RCC 7860 (cell line): ENCODE measurements around the gene STK33.

Source experiments
- DNase-seq: peaks from one replicate; pipeline ENCODE4 v3.0.0-alpha.2; 2015; ENCODE audit warnings: low spot score
- FAIRE-seq: peaks from 2 replicates; lab custom pipeline; 2012; peaks lifted over from hg19 to GRCh38; lab: Jason Lieb, UNC

The STK33 gene

GRCh38 chr11:8593935-8594909 lies at the start of gene STK33:
TSS of gene STK33 (minus strand) at chr11:8594228. CDS start at chr11:8474905, 119,323 bp downstream.
- FAIRE-seq: no peak
- DNase-seq: peak; percentile 13

- FAIRE-seq: no peak
- no peak for DNase-seq
These were observed 48.3 kb upstream of the STK33 start for GRCh38 chr11:8642196-8642841.

GRCh38 chr11:8641332-8641731 lies 47.3 kb upstream of the STK33 start:
- FAIRE-seq (no peak), DNase-seq (no peak)

GRCh38 chr11:8640267-8640906 lies 46.4 kb upstream of the STK33 start:
- DNase-seq: no peak
- FAIRE-seq: no peak

- DNase-seq: no peak
- no peak for FAIRE-seq
These were observed 45.6 kb upstream of the STK33 start for GRCh38 chr11:8639655-8640054.

- DNase-seq (no peak), FAIRE-seq (no peak)
These were observed 44.3 kb upstream of the STK33 start for GRCh38 chr11:8638300-8638699.

- DNase-seq (no peak), FAIRE-seq (no peak)
These were observed 42.1 kb upstream of the STK33 start for GRCh38 chr11:8636127-8636526.

GRCh38 chr11:8634498-8634897 lies 40.5 kb upstream of the STK33 start:
- DNase-seq (no peak), FAIRE-seq (no peak)

- peak; percentile 15 for DNase-seq
These were observed 37.5 kb upstream of the STK33 start for GRCh38 chr11:8631395-8632118.

GRCh38 chr11:8624698-8625097 lies 30.7 kb upstream of the STK33 start:
- no peak for DNase-seq
- no peak for FAIRE-seq

More at GRCh38 chr11:8631395-8632118, 37.5 kb upstream of the STK33 start:
- FAIRE-seq: no peak

GRCh38 chr11:8621147-8621546 lies 27.1 kb upstream of the STK33 start:
- FAIRE-seq: no peak

GRCh38 chr11:8617063-8617462 lies 23.0 kb upstream of the STK33 start:
- FAIRE-seq: no peak
- DNase-seq: no peak

More at GRCh38 chr11:8621147-8621546, 27.1 kb upstream of the STK33 start:
- no peak for DNase-seq

GRCh38 chr11:8615291-8616032 lies 21.4 kb upstream of the STK33 start:
- FAIRE-seq (no peak), DNase-seq (no peak)

GRCh38 chr11:8614497-8614896 lies 20.5 kb upstream of the STK33 start:
- DNase-seq: no peak
- no peak for FAIRE-seq

- FAIRE-seq (no peak), DNase-seq (no peak)
These were observed 19.0 kb upstream of the STK33 start for GRCh38 chr11:8613036-8613435.

- DNase-seq (no peak), FAIRE-seq (no peak)
These were observed 18.5 kb upstream of the STK33 start for GRCh38 chr11:8612522-8612921.

GRCh38 chr11:8610532-8611116 lies 16.6 kb upstream of the STK33 start:
- FAIRE-seq: no peak
- DNase-seq: no peak

- no peak for FAIRE-seq
- no peak for DNase-seq
These were observed 14.6 kb upstream of the STK33 start for GRCh38 chr11:8608652-8609051.

GRCh38 chr11:8605971-8606563 lies 12.0 kb upstream of the STK33 start:
- DNase-seq: no peak
- FAIRE-seq: no peak
